Ovary (tissue), 9 donors: ENCODE results near the gene MOB3C. TPM values are rescaled to one million over a fixed set of nuclear protein-coding genes. Genes with fewer than 3 reads are reported as not detected.
"Not testable (repeated sequence)": the region's sequence is repeated elsewhere in the genome, so short reads cannot be mapped to it uniquely, and the experiment has no call there.

ENCODE experiments used
- DNase-seq, 5 donors: peaks; one replicate each; pipeline ENCODE4 v3.0.0-alpha.2; 2019 to 2020
- H3K27ac ChIP-seq, 2 donors: fragments of 200-600 bp; one replicate each; pipeline versions ENCODE4 v1.5.1 to v1.8.0; 2019 to 2022
- H3K27me3 ChIP-seq: fragments of 200-600 bp; one replicate; pipeline ENCODE4 v1.8.0; 2022
- H3K36me3 ChIP-seq: fragments of 200-600 bp; sonication (generic); one replicate; pipeline ENCODE4 v1.5.1; 2019
- H3K4me1 ChIP-seq: one replicate; pipeline ENCODE4 v1.8.1; 2013; ENCODE audit warnings: mild to moderate bottlenecking, moderate library complexity; ENCODE audit not compliant: insufficient read depth
- H3K4me3 ChIP-seq: fragments of 200-600 bp; sonication (generic); one replicate; pipeline ENCODE4 v1.5.1; 2017
- H3K9me3 ChIP-seq, 2 donors: fragments of 200-600 bp in 1 of 2; sonication (generic) in 1 of 2; one replicate each; pipeline versions ENCODE4 v1.5.1 to v1.8.1; 2013 to 2019; ENCODE audit warnings: mild to moderate bottlenecking in 1 of 2, moderate library complexity in 1 of 2
- EP300 ChIP-seq: sonication (generic); formaldehyde crosslinking; IDR thresholded peaks from one replicate; pipeline ENCODE4 v1.6.1; 2017; ENCODE audit warnings: antibody characterized with exemption
- POLR2A ChIP-seq: fragments of 450-650 bp; IDR thresholded peaks from one replicate; pipeline ENCODE4 v1.6.1; 2017; ENCODE audit warnings: antibody characterized with exemption, mild to moderate bottlenecking, moderate library complexity
- WGBS, 3 donors: extraction: QIAGEN DNeasy Blood & Tissue Kit in 1 of 3; methylation state at CpG; one replicate each; pipeline versions ENCODE4 v1.1.5 to v1.1.7; 2013 to 2017; 5-methylcytosine and 5-hydroxymethylcytosine counted together
- intact Hi-C, 4 donors: fragments of 100-400 bp; cut with DNase I; formaldehyde crosslinking; loops; one replicate each; pipeline versions ENCODE4 v1.11.0 to v1.15.1; 2022 to 2023
- polyA plus RNA-seq, 2 donors: library from polyadenylated mRNA; stranded (reverse); fragments of 200-250 nt in 1 of 2; fragments of 350-450 nt in 1 of 2; fragmentation: Illumina TruSeq in 1 of 2; extraction: RNeasy Lipid Tissue Mini Kit (QIAGEN cat#74804) in 1 of 2; gene quantifications; one replicate each; pipeline ENCODE4 v1.2.3, GENCODE V29; 2013 to 2014
- total RNA-seq, 7 donors: library from RNA; depleted of rRNA in 2 of 7; stranded (reverse); fragments of >200 nt in 2 of 7; fragmentation: NEBNext Ultra II Directional in 3 of 7; extraction: Animal tissue kit (Norgen Biotek cat#: 25700) in 3 of 7; gene quantifications; one replicate each; pipeline versions ENCODE4 v1.1.0 to v1.2.4, GENCODE V29; 2016 to 2023
- TF ChIP-seq, protein P1 (sequence below), 3 donors: fragments of 450-650 bp in 2 of 3; fragments of 200-600 bp in 1 of 3; IDR thresholded peaks; one replicate each; pipeline versions ENCODE4 v1.5.1 to v1.8.0; 2016 to 2022; ENCODE audit warnings: antibody characterized with exemption in 3 of 3, mild to moderate bottlenecking in 1 of 3
- donor health status: DM: no; HTN: no; CAD: no; lungs with moderate emphysema.
- donor health status: DM: no; HTN: no; CAD: no.
- donor health status: Bipolar disorder and iron deficiency.
- donor health status: DM: yes; HTN: yes; CAD: no.
- donor health status: DM: no; HTN: no; CAD: no.
- donor health status: DM: yes; HTN: yes; CAD: no.

Gene MOB3C
- total and polyA plus RNA-seq, 9 donors, result 10.1 to 29.2 (median 19.3) TPM

DNA sequence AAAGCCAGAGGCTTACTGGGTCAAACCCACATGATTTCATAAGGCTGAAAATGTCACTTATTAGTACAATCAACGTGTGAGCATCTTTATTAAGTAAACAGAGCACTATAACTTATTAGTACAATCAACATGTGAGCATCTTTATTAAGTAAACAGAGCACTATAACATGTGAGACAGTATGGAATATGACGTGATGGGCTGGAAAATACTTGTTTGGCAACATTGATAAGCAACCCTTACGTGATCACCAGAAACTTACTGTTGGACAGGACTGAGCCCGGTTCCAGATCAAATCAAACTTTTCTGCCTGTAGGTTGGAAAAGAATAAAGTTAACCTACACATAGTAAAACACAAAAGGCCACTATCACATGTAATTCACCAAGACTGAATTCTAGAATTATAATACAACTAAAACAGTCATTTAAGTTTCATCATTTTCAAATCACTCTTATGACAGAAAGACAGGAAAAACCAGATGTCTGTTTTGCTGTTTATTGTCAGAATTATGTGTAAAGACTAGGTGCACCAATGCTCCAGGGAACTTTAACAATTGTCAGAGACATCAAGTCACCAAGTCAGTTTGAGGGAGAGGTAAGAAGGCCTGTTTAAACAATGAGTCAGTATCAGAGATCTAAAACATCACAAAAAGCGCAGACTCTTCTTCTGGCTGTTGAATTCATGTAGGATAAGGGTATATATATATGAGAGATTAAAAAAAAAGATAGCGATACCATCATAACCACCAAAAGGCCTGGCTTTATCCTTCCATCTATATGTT is 35.9 kb upstream of the MOB3C start:
- intact Hi-C loops, result no loop called here
- Histone ChIP-seq H3K27ac (no peak overlapping the region), H3K27me3 (no peaks in the 10 kb centered on the region), H3K9me3 (peaks cover 0 to 9% of the 10 kb centered on the region in 2 donors), H3K4me3 (no peak overlapping the region), H3K4me1 (no peaks in the 10 kb centered on the region), H3K36me3 (no peaks in the 10 kb centered on the region)
- 61 to 74% (median 74%) methylated on average over 6 of the region's 6 CpGs for WGBS, 3 donors
- DNase-seq, result no peak
- TF ChIP-seq, protein P1, sequence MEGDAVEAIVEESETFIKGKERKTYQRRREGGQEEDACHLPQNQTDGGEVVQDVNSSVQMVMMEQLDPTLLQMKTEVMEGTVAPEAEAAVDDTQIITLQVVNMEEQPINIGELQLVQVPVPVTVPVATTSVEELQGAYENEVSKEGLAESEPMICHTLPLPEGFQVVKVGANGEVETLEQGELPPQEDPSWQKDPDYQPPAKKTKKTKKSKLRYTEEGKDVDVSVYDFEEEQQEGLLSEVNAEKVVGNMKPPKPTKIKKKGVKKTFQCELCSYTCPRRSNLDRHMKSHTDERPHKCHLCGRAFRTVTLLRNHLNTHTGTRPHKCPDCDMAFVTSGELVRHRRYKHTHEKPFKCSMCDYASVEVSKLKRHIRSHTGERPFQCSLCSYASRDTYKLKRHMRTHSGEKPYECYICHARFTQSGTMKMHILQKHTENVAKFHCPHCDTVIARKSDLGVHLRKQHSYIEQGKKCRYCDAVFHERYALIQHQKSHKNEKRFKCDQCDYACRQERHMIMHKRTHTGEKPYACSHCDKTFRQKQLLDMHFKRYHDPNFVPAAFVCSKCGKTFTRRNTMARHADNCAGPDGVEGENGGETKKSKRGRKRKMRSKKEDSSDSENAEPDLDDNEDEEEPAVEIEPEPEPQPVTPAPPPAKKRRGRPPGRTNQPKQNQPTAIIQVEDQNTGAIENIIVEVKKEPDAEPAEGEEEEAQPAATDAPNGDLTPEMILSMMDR (IDR thresholded peaks at IDR 0.05), result no peak
- TF ChIP-seq EP300 (no peak), POLR2A (no peak)

DNA sequence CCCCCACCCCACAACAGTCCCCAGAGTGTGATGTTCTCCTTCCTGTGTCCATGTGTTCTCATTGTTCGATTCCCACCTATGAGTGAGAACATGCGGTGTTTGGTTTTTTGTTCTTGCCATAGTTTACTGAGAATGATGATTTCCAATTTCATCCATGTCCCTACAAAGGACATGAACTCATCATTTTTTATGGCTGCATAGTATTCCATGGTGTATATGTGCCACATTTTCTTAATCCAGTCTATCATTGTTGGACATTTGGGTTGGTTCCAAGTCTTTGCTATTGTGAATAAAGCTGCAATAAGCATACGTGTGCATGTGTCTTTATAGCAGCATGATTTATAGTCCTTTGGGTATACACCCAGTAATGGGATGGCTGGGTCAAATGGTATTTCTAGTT is 34.5 kb upstream of the MOB3C start:
- DNase-seq, H3K27ac ChIP-seq, intact Hi-C loops, H3K4me3 ChIP-seq, H3K4me1 ChIP-seq, H3K27me3 ChIP-seq, H3K9me3 ChIP-seq, H3K36me3 ChIP-seq: not testable (repeated sequence)
- 93 to 99% (median 95%) methylated on average over 3 of the region's 3 CpGs for WGBS, 3 donors

DNA sequence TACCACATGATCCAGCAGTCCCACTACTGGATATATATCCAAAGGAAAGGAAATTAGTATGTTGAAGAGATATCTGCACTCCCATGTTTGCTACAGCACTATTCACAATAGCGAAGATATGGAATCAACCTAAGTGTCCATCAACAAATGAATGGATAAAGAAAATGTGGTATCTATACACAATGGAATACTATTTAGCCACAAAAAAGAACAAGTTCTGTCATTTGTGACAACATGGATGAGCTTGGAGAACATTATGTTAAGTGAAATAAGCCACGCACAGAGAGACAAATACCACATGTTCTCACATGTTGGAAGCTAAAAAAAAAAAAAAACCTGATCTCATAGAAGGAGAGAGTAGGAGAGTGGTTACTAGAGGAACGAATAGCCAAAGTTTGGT is 33.9 kb upstream of the MOB3C start:
- Histone ChIP-seq H3K4me3 (no peak overlapping the region), H3K36me3 (no peaks in the 10 kb centered on the region), H3K9me3 (peaks cover 0 to 9% of the 10 kb centered on the region in 2 donors), H3K4me1 (no peaks in the 10 kb centered on the region), H3K27me3 (no peaks in the 10 kb centered on the region), H3K27ac (no peak overlapping the region)
- WGBS, 3 donors, result 97 to 99% (median 98%) methylated on average over 3 of the region's 3 CpGs
- intact Hi-C loops, result no loop called here
- DNase-seq, result no peak
- TF ChIP-seq EP300 (no peak), POLR2A (no peak)
- TF ChIP-seq, protein P1 (IDR thresholded peaks at IDR 0.05), result no peak

DNA sequence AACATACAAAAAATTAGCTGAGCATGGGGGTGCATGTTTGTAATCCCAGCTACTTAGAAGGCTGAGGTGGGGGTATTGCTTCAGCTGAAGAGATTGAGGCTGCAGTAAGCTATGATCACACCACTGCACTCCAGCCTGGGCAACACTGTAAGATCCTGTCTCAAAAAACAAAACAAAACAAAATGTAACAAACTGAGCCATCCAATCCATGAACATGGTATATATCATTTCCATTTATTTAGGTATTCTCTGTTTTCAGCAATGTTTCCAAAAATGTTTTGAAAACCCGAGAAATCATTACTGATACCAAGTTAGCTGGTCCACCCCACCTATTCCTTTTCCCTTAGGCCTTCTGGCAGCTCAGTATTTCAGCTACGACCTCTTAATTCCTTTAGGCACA is 33.2 kb upstream of the MOB3C start:
- Histone ChIP-seq H3K4me3 (no peak overlapping the region), H3K27ac (no peak overlapping the region), H3K36me3 (no peaks in the 10 kb centered on the region), H3K9me3 (peaks cover 0 to 9% of the 10 kb centered on the region in 2 donors), H3K4me1 (no peaks in the 10 kb centered on the region), H3K27me3 (no peaks in the 10 kb centered on the region)
- intact Hi-C loops, result no loop called here
- TF ChIP-seq EP300 (no peak), POLR2A (no peak)
- TF ChIP-seq, protein P1 (IDR thresholded peaks at IDR 0.05), result no peak
- 99 to 100% (median 100%) methylated on average over 2 of the region's 2 CpGs for WGBS, 3 donors
- no peak for DNase-seq

DNA sequence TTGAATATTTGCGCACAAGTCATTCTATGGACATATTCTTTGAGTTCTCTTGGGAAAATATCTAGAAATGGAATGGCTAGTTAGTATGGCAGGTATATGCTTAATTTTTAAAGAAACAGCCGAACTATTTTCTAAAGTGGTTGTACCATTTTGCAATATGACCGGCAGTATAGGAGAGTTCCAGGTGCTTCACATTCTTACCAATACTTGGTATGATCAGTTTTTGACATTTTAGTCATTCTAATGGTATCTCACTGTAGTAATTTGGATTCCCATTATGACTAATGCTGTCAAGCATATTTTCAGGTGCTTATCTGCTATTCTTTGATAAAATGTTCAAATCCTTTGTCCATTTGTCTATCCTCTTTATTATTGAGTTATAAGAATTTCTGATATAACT is 31.0 kb upstream of the MOB3C start:
- intact Hi-C loops, result no loop called here
- Histone ChIP-seq H3K4me3 (no peak overlapping the region), H3K36me3 (no peaks in the 10 kb centered on the region), H3K27me3 (no peaks in the 10 kb centered on the region), H3K4me1 (peaks cover 2% of the 10 kb centered on the region), H3K27ac (no peak overlapping the region), H3K9me3 (peaks cover 0 to 9% of the 10 kb centered on the region in 2 donors)
- DNase-seq, result no peak
- 97 to 98% (median 97%) methylated on average over 3 of the region's 3 CpGs for WGBS, 3 donors
- TF ChIP-seq, protein P1 (IDR thresholded peaks at IDR 0.05), result no peak
- no peak for TF ChIP-seq POLR2A
- no peak for TF ChIP-seq EP300
